GM15510 (cell line): ENCODE measurements around the gene FRZB.

Experiments used
- POLR2A ChIP-seq: IDR thresholded peaks from 3 replicates; pipeline ENCODE4 v1.6.1; 2011; ENCODE audit warnings: borderline replicate concordance; ENCODE audit not compliant: insufficient read length; ENCODE audit errors: extremely low read depth

The FRZB gene

GRCh38 chr2:182866461-182867406, at the start of gene FRZB:
FRZB (minus strand) TSS chr2:182866637; CDS start chr2:182866552, 85 bp downstream.
- TF ChIP-seq POLR2A, result no peak

GRCh38 chr2:182915369-182916326, 49.2 kb upstream of the FRZB start:
- no peak for TF ChIP-seq POLR2A

GRCh38 chr2:182914852-182915251, 48.4 kb upstream of the FRZB start:
- no peak for TF ChIP-seq POLR2A

GRCh38 chr2:182913064-182913463, 46.6 kb upstream of the FRZB start:
- no peak for TF ChIP-seq POLR2A

- no peak for TF ChIP-seq POLR2A
These were observed 46.1 kb upstream of the FRZB start for GRCh38 chr2:182912518-182912915.

- TF ChIP-seq POLR2A, result no peak
These were observed 45.5 kb upstream of the FRZB start for GRCh38 chr2:182911813-182912517.

GRCh38 chr2:182910965-182911364, 44.5 kb upstream of the FRZB start:
- TF ChIP-seq POLR2A, result no peak

- no peak for TF ChIP-seq POLR2A
These were observed 40.8 kb upstream of the FRZB start for GRCh38 chr2:182907081-182907830.

- no peak for TF ChIP-seq POLR2A
These were observed 40.0 kb upstream of the FRZB start for GRCh38 chr2:182906454-182906853.

GRCh38 chr2:182904844-182905243, 38.4 kb upstream of the FRZB start:
- no peak for TF ChIP-seq POLR2A

- no peak for TF ChIP-seq POLR2A
These were observed 37.1 kb upstream of the FRZB start for GRCh38 chr2:182903566-182903965.

- TF ChIP-seq POLR2A, result no peak
These were observed 35.3 kb upstream of the FRZB start for GRCh38 chr2:182901748-182902147.

GRCh38 chr2:182898718-182899117, 32.3 kb upstream of the FRZB start:
- no peak for TF ChIP-seq POLR2A

GRCh38 chr2:182897137-182897536, 30.7 kb upstream of the FRZB start:
- TF ChIP-seq POLR2A, result no peak
